ENCODE results near the gene ASTN1. TPM values are rescaled to one million over a fixed set of nuclear protein-coding genes. Genes with fewer than 3 reads are reported as not detected.

The ASTN1 gene
- total and polyA plus RNA-seq, 2 of the 4 experiments (the other 2 are of a cell fraction): under 0.01 to 0.07 TPM

DNA sequence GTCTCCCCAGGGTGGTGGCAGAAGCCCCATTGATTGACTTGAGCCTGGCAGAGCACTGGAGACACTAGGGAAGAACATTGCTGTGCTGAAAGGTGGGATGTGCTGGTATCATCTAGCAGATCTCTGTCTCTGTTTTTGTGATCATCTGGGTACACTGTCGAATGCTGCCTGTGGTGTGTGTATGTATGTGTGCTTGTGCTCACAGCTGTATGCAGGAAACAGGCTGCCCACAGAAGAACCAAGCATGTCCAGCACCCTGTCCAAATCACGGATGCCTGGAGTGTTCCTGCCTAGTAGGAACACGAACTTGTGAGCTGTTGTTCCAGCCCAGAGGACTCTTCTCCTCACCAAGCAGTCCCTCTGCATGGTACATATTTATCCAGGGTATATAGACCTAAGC is 7.8 kb upstream of the ASTN1 start:
- no CpG with 5 or more reads among the region's 3 CpGs for WGBS, 2 experiments (ENCODE audit: extremely low coverage in 2 of 2, insufficient read length in 1 of 2)
- Histone ChIP-seq H3K27me3 (ENCODE audit: control insufficient read depth, insufficient read depth, low read length) (peaks cover 44% of the 10 kb centered on the region), H3K9ac (ENCODE audit: low read depth, low read length) (no peak overlapping the region), H3K23ac (ENCODE audit: low read depth, low read length) (no peak overlapping the region), H3K56ac (ENCODE audit: extremely low read depth, insufficient read depth, low read length) (no peak overlapping the region), H3K4ac (ENCODE audit: low read depth, low read length) (no peak overlapping the region), H2BK5ac (ENCODE audit: low read depth, low read length, poor library complexity, severe bottlenecking) (no peak overlapping the region), H4K8ac (ENCODE audit: low read depth in 2 of 2, low read length in 2 of 2) (no peak overlapping the region), H2AK9ac (replicated peaks; ENCODE audit: low read depth, low read length, poor library complexity) (no peak overlapping the region), H2BK20ac (ENCODE audit: low read depth, low read length) (no peak overlapping the region), H4K5ac (ENCODE audit: low read depth, low read length) (no peak overlapping the region), H3K4me3 (ENCODE audit: insufficient read depth, low read depth, low read length) (no peak overlapping the region), H2AK5ac (ENCODE audit: low read depth, low read length) (peak overlapping the region; percentile 7; the same call in 1 of the 2 replicates), H3K79me1 (ENCODE audit: low read depth in 1 of 2, low read length in 2 of 2) (no peaks in the 10 kb centered on the region), H3K4me1 (ENCODE audit: control insufficient read depth, insufficient read depth, low read length) (no peaks in the 10 kb centered on the region), H3K36me3 (ENCODE audit: control insufficient read depth, insufficient read depth, low read length) (no peaks in the 10 kb centered on the region), H2BK120ac (ENCODE audit: low read depth, low read length) (no peak overlapping the region), H3K4me2 (ENCODE audit: low read depth, low read length) (no peak overlapping the region), H4K20me1 (ENCODE audit: insufficient read depth, low read length) (no peaks in the 10 kb centered on the region), H4K91ac (ENCODE audit: insufficient read depth, low read depth, low read length) (no peak overlapping the region), H3K9me1 (ENCODE audit: insufficient read depth, low read length) (no peaks in the 10 kb centered on the region; the same call in 1 of the 2 replicates), H3K27ac (ENCODE audit: insufficient read depth, low read length) (no peak overlapping the region), H3K9me3 (ENCODE audit: control insufficient read depth, insufficient read depth, low read length) (no peaks in the 10 kb centered on the region), H3K14ac (replicated peaks; ENCODE audit: low read depth, low read length) (no peak overlapping the region), H3K18ac (ENCODE audit: low read depth, low read length) (no peak overlapping the region), H2AFZ (replicated peaks; ENCODE audit: low read length, poor library complexity) (no peak overlapping the region), H2BK15ac (ENCODE audit: low read depth, low read length) (no peak overlapping the region)
- ATAC-seq (ENCODE audit: low read depth) (no peak), DNase-seq (no peak)
- in situ Hi-C loops (cut with MboI; ENCODE audit: low sequenced_read_pairs) (no loop called here), intact Hi-C loops (cut with micrococcal nuclease) (no loop called here), dilution Hi-C loops (cut with HindIII; ENCODE audit: low sequenced_read_pairs, unreplicated experiment) (no loop called here)
- BruUV-seq (replicated peaks): no TSS peak
- CTCF ChIA-PET: interaction anchor here (1.7 kb wide), 1 partner anchor 9 kb away, joined by 6 read pairs; no protein-coding TSS in a partner anchor
- POLR2A ChIA-PET (ENCODE audit: unreplicated experiment): no interaction called here
- TF ChIP-seq, protein P1, sequence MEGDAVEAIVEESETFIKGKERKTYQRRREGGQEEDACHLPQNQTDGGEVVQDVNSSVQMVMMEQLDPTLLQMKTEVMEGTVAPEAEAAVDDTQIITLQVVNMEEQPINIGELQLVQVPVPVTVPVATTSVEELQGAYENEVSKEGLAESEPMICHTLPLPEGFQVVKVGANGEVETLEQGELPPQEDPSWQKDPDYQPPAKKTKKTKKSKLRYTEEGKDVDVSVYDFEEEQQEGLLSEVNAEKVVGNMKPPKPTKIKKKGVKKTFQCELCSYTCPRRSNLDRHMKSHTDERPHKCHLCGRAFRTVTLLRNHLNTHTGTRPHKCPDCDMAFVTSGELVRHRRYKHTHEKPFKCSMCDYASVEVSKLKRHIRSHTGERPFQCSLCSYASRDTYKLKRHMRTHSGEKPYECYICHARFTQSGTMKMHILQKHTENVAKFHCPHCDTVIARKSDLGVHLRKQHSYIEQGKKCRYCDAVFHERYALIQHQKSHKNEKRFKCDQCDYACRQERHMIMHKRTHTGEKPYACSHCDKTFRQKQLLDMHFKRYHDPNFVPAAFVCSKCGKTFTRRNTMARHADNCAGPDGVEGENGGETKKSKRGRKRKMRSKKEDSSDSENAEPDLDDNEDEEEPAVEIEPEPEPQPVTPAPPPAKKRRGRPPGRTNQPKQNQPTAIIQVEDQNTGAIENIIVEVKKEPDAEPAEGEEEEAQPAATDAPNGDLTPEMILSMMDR (conservative IDR thresholded peaks at IDR 0.05; ENCODE audit: low read depth, low read length): no peak
- no peak for TF ChIP-seq FOS (IDR thresholded peaks at IDR 0.05; ENCODE audit: low read depth, low read length)
- TF ChIP-seq POLR2A (IDR thresholded peaks at IDR 0.05; ENCODE audit: low read depth, low read length): no peak
- no peak for TF ChIP-seq CEBPB (IDR thresholded peaks at IDR 0.05; ENCODE audit: low read depth, low read length)
- no peak for TF ChIP-seq NFE2L2 (IDR thresholded peaks at IDR 0.05; ENCODE audit: low read depth, low read length)
- no peak for TF ChIP-seq MAFK (IDR thresholded peaks at IDR 0.05; ENCODE audit: low read depth, low read length)
- TF ChIP-seq RAD21 (IDR thresholded peaks at IDR 0.05; ENCODE audit: low read length): no peak
- TF ChIP-seq ELK1 (IDR thresholded peaks at IDR 0.05; ENCODE audit: borderline replicate concordance, low read depth, low read length): no peak
- TF ChIP-seq RFX5 (IDR thresholded peaks at IDR 0.05; ENCODE audit: low read depth, low read length): no peak
- no peak for TF ChIP-seq BHLHE40 (IDR thresholded peaks at IDR 0.05; ENCODE audit: low read depth, low read length)
- no peak for TF ChIP-seq CHD1 (IDR thresholded peaks at IDR 0.05; ENCODE audit: low read depth, low read length)
- TF ChIP-seq USF2 (IDR thresholded peaks at IDR 0.05; ENCODE audit: low read depth, low read length): no peak
- TF ChIP-seq MXI1 (IDR thresholded peaks at IDR 0.05; ENCODE audit: borderline replicate concordance, low read depth, low read length): no peak
- no peak for TF ChIP-seq SMC3 (IDR thresholded peaks at IDR 0.05; ENCODE audit: low read depth, low read length)
- no peak for TF ChIP-seq RCOR1 (IDR thresholded peaks at IDR 0.05; ENCODE audit: insufficient replicate concordance, low read length)
- no peak for TF ChIP-seq MAZ (IDR thresholded peaks at IDR 0.05; ENCODE audit: borderline replicate concordance, low read depth, low read length)

Data from IMR-90 (cell line).